ENCODE measurements around the gene TMEM61.

The TMEM61 gene

DNA sequence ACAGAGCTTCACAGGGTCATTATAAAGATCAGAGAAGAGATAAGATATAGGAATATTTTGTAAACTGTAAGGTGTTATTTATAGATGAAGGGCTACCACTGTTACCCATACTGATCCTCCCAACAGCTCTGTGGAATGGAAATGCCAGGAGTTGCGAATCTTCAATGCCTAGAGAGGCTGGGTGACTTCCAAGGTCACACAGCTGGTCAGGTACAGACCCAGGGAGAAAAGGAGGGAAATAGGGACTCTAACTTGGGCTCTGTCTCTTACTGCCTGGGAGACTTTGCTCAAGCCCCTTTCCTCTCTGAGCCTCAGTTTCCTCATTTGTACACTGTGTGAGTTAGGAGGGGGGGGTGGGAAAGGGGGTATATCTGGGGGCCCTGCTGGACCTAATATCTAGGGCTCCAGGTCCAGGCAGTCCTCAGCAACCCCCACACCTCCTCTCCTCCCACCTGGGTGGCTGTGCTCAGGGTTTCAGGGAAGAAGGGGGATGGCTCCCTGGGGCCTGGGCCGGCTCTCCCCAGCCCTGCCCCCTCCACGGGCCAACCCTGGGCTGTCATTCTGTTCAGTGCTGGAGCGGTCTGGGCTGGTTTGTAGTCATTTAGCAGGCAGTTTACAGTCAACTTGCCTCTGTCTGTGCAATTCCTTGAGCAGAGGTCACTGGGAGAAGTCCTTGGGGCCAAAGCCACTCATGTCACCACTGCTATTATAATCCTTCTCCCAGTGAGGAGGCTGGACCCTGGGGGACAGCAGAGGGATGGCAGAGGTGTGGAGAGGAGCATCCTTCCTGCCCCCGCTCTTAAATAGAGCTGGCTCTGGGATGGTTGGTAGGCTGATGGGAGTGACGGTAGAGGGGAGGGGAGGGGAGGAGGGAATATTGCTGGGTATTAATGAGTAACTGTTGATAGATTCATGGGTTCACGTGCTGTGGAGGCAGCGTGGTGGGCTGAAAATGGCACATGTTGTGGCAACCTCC is 20.0 kb downstream of the TMEM61 start:
- Histone ChIP-seq H3K4me2 (ENCODE audit: low read length) (no peak overlapping the region), H2AK5ac (ENCODE audit: low read length) (no peak overlapping the region), H4K5ac (ENCODE audit: low read length) (no peak overlapping the region), H3K18ac (ENCODE audit: low read length) (no peak overlapping the region), H3K27me3 (ENCODE audit: insufficient read depth, low read length, poor library complexity) (no peaks in the 10 kb centered on the region), H3K79me2 (ENCODE audit: control insufficient read depth, insufficient read depth, low read length) (no peaks in the 10 kb centered on the region), H2BK15ac (replicated peaks; ENCODE audit: low read depth) (no peak overlapping the region), H3K9ac (ENCODE audit: low read length) (no peak overlapping the region), H3K4ac (ENCODE audit: low read depth, low read length) (no peak overlapping the region), H2BK120ac (ENCODE audit: low read depth, low read length) (no peak overlapping the region), H2BK5ac (ENCODE audit: low read length) (no peak overlapping the region), H3K4me3 (ENCODE audit: low read length) (no peak overlapping the region), H4K8ac (ENCODE audit: low read depth, low read length) (no peak overlapping the region), H3K27ac (ENCODE audit: low read depth, low read length) (no peak overlapping the region), H3K23ac (ENCODE audit: low read length) (no peak overlapping the region), H3K56ac (ENCODE audit: low read length) (no peak overlapping the region), H3K4me1 (ENCODE audit: control insufficient read depth, low read depth, low read length) (peaks cover 5% of the 10 kb centered on the region), H3K36me3 (ENCODE audit: control insufficient read depth, insufficient read depth, low read length) (no peaks in the 10 kb centered on the region), H3K79me1 (ENCODE audit: low read length) (no peaks in the 10 kb centered on the region)
- no CpG with 5 or more reads among the region's 8 CpGs for WGBS (ENCODE audit: extremely low coverage, insufficient coverage, low lambda C conversion rate)
- no peak for DNase-seq

DNA sequence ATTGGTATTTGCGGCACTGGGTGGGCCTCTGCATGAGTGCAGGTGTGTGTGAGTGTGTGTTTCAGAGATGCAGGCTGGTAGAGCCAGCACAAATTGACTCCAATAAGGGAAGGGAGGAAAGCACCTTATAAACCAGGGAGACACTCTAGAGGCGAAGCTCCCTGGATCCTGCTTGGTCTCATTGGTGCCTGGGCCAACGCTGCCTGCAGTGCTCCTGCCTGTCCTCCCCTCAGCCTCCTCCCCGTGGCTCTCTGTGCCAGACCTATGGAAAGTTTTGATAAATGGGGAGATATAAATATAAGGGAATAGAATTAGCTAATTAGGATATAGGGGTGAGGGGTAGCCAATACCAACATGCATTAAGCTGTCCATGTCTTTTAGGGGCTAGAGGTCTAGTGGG is 20.9 kb downstream of the TMEM61 start:
- peaks cover 3% of the 10 kb centered on the region for H3K4me1 ChIP-seq (ENCODE audit: control insufficient read depth, low read depth, low read length)

DNA sequence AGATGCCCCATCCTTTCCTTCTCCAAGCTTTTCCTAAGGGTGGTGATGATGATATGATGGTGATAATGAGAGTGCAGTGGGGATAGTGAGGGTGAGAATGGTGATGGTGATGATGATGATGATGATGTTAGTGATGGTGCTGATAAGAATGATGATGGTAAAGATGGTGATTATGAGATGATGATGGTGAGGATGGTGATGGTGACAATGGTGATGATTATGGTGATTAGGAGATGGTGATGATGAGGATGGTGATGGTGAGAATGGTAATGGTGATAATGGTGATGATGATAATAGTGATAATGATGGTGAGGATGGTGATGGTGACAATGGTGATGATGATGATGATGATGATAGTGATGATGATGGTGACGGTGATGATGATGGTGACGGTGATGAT is 22.3 kb downstream of the TMEM61 start:
- H2BK5ac ChIP-seq (ENCODE audit: low read length): no peak overlapping the region
- H3K9ac ChIP-seq (ENCODE audit: low read length): no peak overlapping the region
- H3K23ac ChIP-seq (ENCODE audit: low read length): no peak overlapping the region
- no CpG with 5 or more reads among the region's 2 CpGs for WGBS (ENCODE audit: extremely low coverage, insufficient coverage, low lambda C conversion rate)
- H4K8ac ChIP-seq (ENCODE audit: low read depth, low read length): no peak overlapping the region
- H3K56ac ChIP-seq (ENCODE audit: low read length): no peak overlapping the region
- H3K4ac ChIP-seq (ENCODE audit: low read depth, low read length): no peak overlapping the region
- DNase-seq: no peak
- H3K4me3 ChIP-seq (ENCODE audit: low read length): no peak overlapping the region
- H3K36me3 ChIP-seq (ENCODE audit: control insufficient read depth, insufficient read depth, low read length): no peaks in the 10 kb centered on the region
- no peak overlapping the region for H2BK120ac ChIP-seq (ENCODE audit: low read depth, low read length)
- H4K5ac ChIP-seq (ENCODE audit: low read length): no peak overlapping the region
- H3K4me1 ChIP-seq (ENCODE audit: control insufficient read depth, low read depth, low read length): no peaks in the 10 kb centered on the region
- H3K18ac ChIP-seq (ENCODE audit: low read length): no peak overlapping the region
- H3K79me2 ChIP-seq (ENCODE audit: control insufficient read depth, insufficient read depth, low read length): no peaks in the 10 kb centered on the region
- no peak overlapping the region for H3K27ac ChIP-seq (ENCODE audit: low read depth, low read length)
- no peaks in the 10 kb centered on the region for H3K27me3 ChIP-seq (ENCODE audit: insufficient read depth, low read length, poor library complexity)
- no peak overlapping the region for H3K4me2 ChIP-seq (ENCODE audit: low read length)
- no peaks in the 10 kb centered on the region for H3K79me1 ChIP-seq (ENCODE audit: low read length)
- H2AK5ac ChIP-seq (ENCODE audit: low read length): no peak overlapping the region
- no peak overlapping the region for H2BK15ac ChIP-seq (replicated peaks; ENCODE audit: low read depth)

More for the DNA sequence above, 20.9 kb downstream of the TMEM61 start:
- DNase-seq: no peak
- H2BK120ac ChIP-seq (ENCODE audit: low read depth, low read length): no peak overlapping the region
- H3K56ac ChIP-seq (ENCODE audit: low read length): no peak overlapping the region
- no peak overlapping the region for H3K4me3 ChIP-seq (ENCODE audit: low read length)
- no peak overlapping the region for H3K9ac ChIP-seq (ENCODE audit: low read length)
- no peak overlapping the region for H3K23ac ChIP-seq (ENCODE audit: low read length)
- no peak overlapping the region for H3K18ac ChIP-seq (ENCODE audit: low read length)
- no peaks in the 10 kb centered on the region for H3K36me3 ChIP-seq (ENCODE audit: control insufficient read depth, insufficient read depth, low read length)
- no peaks in the 10 kb centered on the region for H3K79me2 ChIP-seq (ENCODE audit: control insufficient read depth, insufficient read depth, low read length)
- no peak overlapping the region for H2AK5ac ChIP-seq (ENCODE audit: low read length)
- no peaks in the 10 kb centered on the region for H3K79me1 ChIP-seq (ENCODE audit: low read length)
- no peak overlapping the region for H3K4me2 ChIP-seq (ENCODE audit: low read length)
- H4K5ac ChIP-seq (ENCODE audit: low read length): no peak overlapping the region
- H3K27ac ChIP-seq (ENCODE audit: low read depth, low read length): no peak overlapping the region
- no peak overlapping the region for H3K4ac ChIP-seq (ENCODE audit: low read depth, low read length)
- no peak overlapping the region for H2BK15ac ChIP-seq (replicated peaks; ENCODE audit: low read depth)
- no CpG with 5 or more reads among the region's 4 CpGs for WGBS (ENCODE audit: extremely low coverage, insufficient coverage, low lambda C conversion rate)
- H3K27me3 ChIP-seq (ENCODE audit: insufficient read depth, low read length, poor library complexity): no peaks in the 10 kb centered on the region
- no peak overlapping the region for H2BK5ac ChIP-seq (ENCODE audit: low read length)
- H4K8ac ChIP-seq (ENCODE audit: low read depth, low read length): no peak overlapping the region

DNA sequence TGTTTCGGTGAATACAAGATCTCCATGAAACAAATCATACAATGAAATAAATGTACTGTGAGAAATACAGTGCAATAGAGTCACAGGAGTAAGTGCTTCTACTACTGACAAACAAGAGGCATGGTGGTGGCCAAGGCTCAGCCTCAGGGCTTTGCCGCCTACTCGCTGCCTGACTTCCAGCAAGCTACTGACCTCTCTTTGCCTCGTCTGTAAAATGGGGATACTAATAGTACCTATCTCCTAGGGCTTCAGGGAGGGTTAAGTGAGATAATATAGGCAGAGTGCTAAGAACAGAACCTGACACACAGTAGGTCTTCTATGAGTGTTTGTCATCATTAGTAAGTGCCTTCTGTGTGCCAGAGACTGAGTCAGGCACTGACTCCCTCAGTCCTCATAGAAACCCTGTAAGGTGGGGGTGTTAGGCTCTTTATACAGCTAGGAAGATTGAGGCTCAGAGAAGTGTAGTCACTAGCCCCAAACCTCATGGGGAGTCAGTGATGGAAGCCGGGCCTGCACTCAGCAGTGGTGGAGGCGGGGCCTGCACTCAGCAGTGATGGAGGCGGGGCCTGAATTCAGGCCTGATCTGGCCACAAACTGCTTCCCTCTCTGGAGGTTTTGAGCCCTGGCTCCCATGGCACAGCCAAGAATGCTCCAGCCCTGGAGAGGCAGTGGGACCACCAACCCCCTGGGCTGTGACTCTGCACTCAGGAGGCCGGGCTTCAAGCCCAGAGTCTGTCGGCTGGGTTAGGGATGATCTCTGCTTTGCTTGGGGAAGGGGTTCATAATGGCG is 25.1 kb downstream of the TMEM61 start:
- Histone ChIP-seq H3K79me1 (ENCODE audit: low read length) (no peaks in the 10 kb centered on the region), H2BK120ac (ENCODE audit: low read depth, low read length) (no peak overlapping the region), H3K56ac (ENCODE audit: low read length) (no peak overlapping the region), H4K5ac (ENCODE audit: low read length) (no peak overlapping the region), H3K9ac (ENCODE audit: low read length) (no peak overlapping the region), H3K79me2 (ENCODE audit: control insufficient read depth, insufficient read depth, low read length) (no peaks in the 10 kb centered on the region), H3K36me3 (ENCODE audit: control insufficient read depth, insufficient read depth, low read length) (no peaks in the 10 kb centered on the region), H3K27me3 (ENCODE audit: insufficient read depth, low read length, poor library complexity) (no peaks in the 10 kb centered on the region), H2BK5ac (ENCODE audit: low read length) (no peak overlapping the region), H3K4me2 (ENCODE audit: low read length) (no peak overlapping the region), H4K8ac (ENCODE audit: low read depth, low read length) (no peak overlapping the region), H3K4ac (ENCODE audit: low read depth, low read length) (no peak overlapping the region), H3K4me3 (ENCODE audit: low read length) (no peak overlapping the region), H3K23ac (ENCODE audit: low read length) (no peak overlapping the region), H2AK5ac (ENCODE audit: low read length) (no peak overlapping the region), H3K27ac (ENCODE audit: low read depth, low read length) (no peak overlapping the region), H2BK15ac (replicated peaks; ENCODE audit: low read depth) (no peak overlapping the region), H3K4me1 (ENCODE audit: control insufficient read depth, low read depth, low read length) (no peaks in the 10 kb centered on the region), H3K18ac (ENCODE audit: low read length) (no peak overlapping the region)
- WGBS (ENCODE audit: extremely low coverage, insufficient coverage, low lambda C conversion rate): no CpG with 5 or more reads among the region's 10 CpGs
- no peak for DNase-seq

DNA sequence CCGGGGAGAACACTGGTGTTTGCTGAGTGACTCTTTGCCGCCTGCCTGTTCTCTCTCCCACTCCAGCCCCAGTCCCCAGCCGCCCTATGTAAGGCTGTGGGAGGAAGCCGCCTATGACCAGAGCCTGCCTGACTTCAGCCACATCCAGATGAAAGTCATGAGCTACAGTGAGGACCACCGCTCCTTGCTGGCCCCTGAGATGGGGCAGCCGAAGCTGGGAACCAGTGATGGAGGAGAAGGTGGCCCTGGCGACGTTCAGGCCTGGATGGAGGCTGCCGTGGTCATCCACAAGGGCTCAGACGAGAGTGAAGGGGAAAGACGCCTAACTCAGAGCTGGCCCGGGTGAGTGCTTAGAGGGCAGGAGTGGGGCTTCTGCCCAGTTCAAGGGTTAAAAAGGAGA is 26.5 kb downstream of the TMEM61 start:
- Histone ChIP-seq H2BK120ac (ENCODE audit: low read depth, low read length) (no peak overlapping the region), H3K79me2 (ENCODE audit: control insufficient read depth, insufficient read depth, low read length) (no peaks in the 10 kb centered on the region), H3K4me1 (ENCODE audit: control insufficient read depth, low read depth, low read length) (no peaks in the 10 kb centered on the region), H3K4ac (ENCODE audit: low read depth, low read length) (no peak overlapping the region), H3K4me2 (ENCODE audit: low read length) (no peak overlapping the region), H2BK15ac (replicated peaks; ENCODE audit: low read depth) (no peak overlapping the region), H4K5ac (ENCODE audit: low read length) (no peak overlapping the region), H2AK5ac (ENCODE audit: low read length) (no peak overlapping the region), H3K9ac (ENCODE audit: low read length) (no peak overlapping the region), H3K36me3 (ENCODE audit: control insufficient read depth, insufficient read depth, low read length) (no peaks in the 10 kb centered on the region), H3K27ac (ENCODE audit: low read depth, low read length) (no peak overlapping the region), H3K23ac (ENCODE audit: low read length) (no peak overlapping the region), H2BK5ac (ENCODE audit: low read length) (no peak overlapping the region), H4K8ac (ENCODE audit: low read depth, low read length) (no peak overlapping the region), H3K27me3 (ENCODE audit: insufficient read depth, low read length, poor library complexity) (no peaks in the 10 kb centered on the region), H3K56ac (ENCODE audit: low read length) (no peak overlapping the region), H3K4me3 (ENCODE audit: low read length) (no peak overlapping the region), H3K18ac (ENCODE audit: low read length) (no peak overlapping the region), H3K79me1 (ENCODE audit: low read length) (no peaks in the 10 kb centered on the region)
- DNase-seq: no peak
- WGBS (ENCODE audit: extremely low coverage, insufficient coverage, low lambda C conversion rate): no CpG with 5 or more reads among the region's 12 CpGs
